ENCODE results near the gene MSMP. TPM values are rescaled to one million over a fixed set of nuclear protein-coding genes. Genes with fewer than 3 reads are reported as not detected.

Gene MSMP
- total RNA-seq, 1 experiment from 2014 or later, result not detected

GRCh38 chr9:35738186-35738585, 15.9 kb downstream of the MSMP start:
- Histone ChIP-seq H3K9me3 (ENCODE audit: low read depth, low read length, poor library complexity, severe bottlenecking) (no peaks in the 10 kb centered on the region), H3K36me3 (ENCODE audit: insufficient read depth, low read length, poor library complexity, severe bottlenecking) (peaks cover 71% of the 10 kb centered on the region), H3K27me3 (replicated peaks; ENCODE audit: insufficient read depth, low read depth, low read length, poor library complexity) (no peaks in the 10 kb centered on the region), H3K4me1 (ENCODE audit: insufficient read depth, low read length, poor library complexity, severe bottlenecking) (no peaks in the 10 kb centered on the region), H3K4me3 (ENCODE audit: low read depth, low read length, poor library complexity, severe bottlenecking) (no peak overlapping the region), H3K27ac (ENCODE audit: low read depth, low read length, poor library complexity, severe bottlenecking) (no peak overlapping the region)
- intact Hi-C loops (cut with micrococcal nuclease; ENCODE audit: unreplicated experiment), result loop anchor here (5.0 to 10.0 kb wide), 2 partner anchors 39 to 77 kb away; partner anchors contain the start of genes HINT2 and SPAG8
- DNase-seq (ENCODE audit: low spot score), result no peak
- CTCF ChIA-PET, result no interaction called here
- POLR2A ChIA-PET (ENCODE audit: low non-redundant PET), result no interaction called here
- no TSS peak for BruUV-seq (replicated peaks)
- TF ChIP-seq, protein P1, sequence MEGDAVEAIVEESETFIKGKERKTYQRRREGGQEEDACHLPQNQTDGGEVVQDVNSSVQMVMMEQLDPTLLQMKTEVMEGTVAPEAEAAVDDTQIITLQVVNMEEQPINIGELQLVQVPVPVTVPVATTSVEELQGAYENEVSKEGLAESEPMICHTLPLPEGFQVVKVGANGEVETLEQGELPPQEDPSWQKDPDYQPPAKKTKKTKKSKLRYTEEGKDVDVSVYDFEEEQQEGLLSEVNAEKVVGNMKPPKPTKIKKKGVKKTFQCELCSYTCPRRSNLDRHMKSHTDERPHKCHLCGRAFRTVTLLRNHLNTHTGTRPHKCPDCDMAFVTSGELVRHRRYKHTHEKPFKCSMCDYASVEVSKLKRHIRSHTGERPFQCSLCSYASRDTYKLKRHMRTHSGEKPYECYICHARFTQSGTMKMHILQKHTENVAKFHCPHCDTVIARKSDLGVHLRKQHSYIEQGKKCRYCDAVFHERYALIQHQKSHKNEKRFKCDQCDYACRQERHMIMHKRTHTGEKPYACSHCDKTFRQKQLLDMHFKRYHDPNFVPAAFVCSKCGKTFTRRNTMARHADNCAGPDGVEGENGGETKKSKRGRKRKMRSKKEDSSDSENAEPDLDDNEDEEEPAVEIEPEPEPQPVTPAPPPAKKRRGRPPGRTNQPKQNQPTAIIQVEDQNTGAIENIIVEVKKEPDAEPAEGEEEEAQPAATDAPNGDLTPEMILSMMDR (conservative IDR thresholded peaks at IDR 0.05; ENCODE audit: low read depth, low read length), result no peak
- no peak for TF ChIP-seq EZH2 (IDR thresholded peaks at IDR 0.05; ENCODE audit: borderline replicate concordance, low read depth, low read length, poor library complexity, severe bottlenecking)

DNA sequence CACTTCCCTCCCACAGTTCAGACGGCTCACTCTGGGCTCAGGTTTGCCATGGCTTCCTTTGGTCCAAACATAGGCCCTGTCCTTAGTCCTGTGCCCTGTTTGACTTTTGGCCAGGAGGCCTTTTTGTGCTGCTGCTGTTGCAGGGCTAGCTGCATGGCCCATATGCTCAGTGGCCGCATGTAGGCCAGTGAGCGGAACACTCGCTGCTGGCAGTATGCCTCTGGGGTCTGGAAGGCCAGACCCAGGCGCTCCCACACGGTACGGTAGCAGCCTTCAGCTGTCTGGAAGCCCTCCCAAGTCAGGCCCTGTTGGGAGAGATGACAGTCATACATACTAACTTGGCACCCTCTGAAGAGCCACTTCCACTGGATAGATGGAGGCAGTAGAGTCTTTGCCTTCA, 16.9 kb downstream of the MSMP start:
- intact Hi-C loops (cut with micrococcal nuclease; ENCODE audit: unreplicated experiment), result loop anchor here (5.0 to 10.0 kb wide), 2 partner anchors 40 to 78 kb away; partner anchors contain the start of genes HINT2 and SPAG8
- ChIA-PET POLR2A (ENCODE audit: low non-redundant PET) (no interaction called here), CTCF (interaction anchor here (0.5 kb wide), 1 partner anchor 40 kb away, joined by 6 read pairs; no protein-coding TSS in a partner anchor)
- peaks cover 62% of the 10 kb centered on the region for H3K36me3 ChIP-seq (ENCODE audit: insufficient read depth, low read length, poor library complexity, severe bottlenecking)
- no peaks in the 10 kb centered on the region for H3K4me1 ChIP-seq (ENCODE audit: insufficient read depth, low read length, poor library complexity, severe bottlenecking)
- no peak for DNase-seq (ENCODE audit: low spot score)
- H3K27me3 ChIP-seq (replicated peaks; ENCODE audit: insufficient read depth, low read depth, low read length, poor library complexity), result no peaks in the 10 kb centered on the region
- no peak overlapping the region for H3K27ac ChIP-seq (ENCODE audit: low read depth, low read length, poor library complexity, severe bottlenecking)
- no peak overlapping the region for H3K4me3 ChIP-seq (ENCODE audit: low read depth, low read length, poor library complexity, severe bottlenecking)
- TF ChIP-seq EZH2 (IDR thresholded peaks at IDR 0.05; ENCODE audit: borderline replicate concordance, low read depth, low read length, poor library complexity, severe bottlenecking), result no peak
- TF ChIP-seq, protein P1 (conservative IDR thresholded peaks at IDR 0.05; ENCODE audit: low read depth, low read length), result no peak
- TSS peak; percentile 46 for BruUV-seq (replicated peaks)
- H3K9me3 ChIP-seq (ENCODE audit: low read depth, low read length, poor library complexity, severe bottlenecking), result no peaks in the 10 kb centered on the region

GRCh38 chr9:35736201-35736633, 17.9 kb downstream of the MSMP start:
- Histone ChIP-seq H3K36me3 (ENCODE audit: insufficient read depth, low read length, poor library complexity, severe bottlenecking) (peaks cover 58% of the 10 kb centered on the region), H3K4me3 (ENCODE audit: low read depth, low read length, poor library complexity, severe bottlenecking) (no peak overlapping the region), H3K27me3 (replicated peaks; ENCODE audit: insufficient read depth, low read depth, low read length, poor library complexity) (no peaks in the 10 kb centered on the region), H3K4me1 (ENCODE audit: insufficient read depth, low read length, poor library complexity, severe bottlenecking) (no peaks in the 10 kb centered on the region), H3K27ac (ENCODE audit: low read depth, low read length, poor library complexity, severe bottlenecking) (no peak overlapping the region), H3K9me3 (ENCODE audit: low read depth, low read length, poor library complexity, severe bottlenecking) (no peaks in the 10 kb centered on the region)
- CTCF ChIA-PET, result interaction anchor here (0.7 to 1.0 kb wide), 3 partner anchors 12 to 146 kb away, joined by 3 to 6 read pairs (median 4); no protein-coding TSS in a partner anchor
- intact Hi-C loops (cut with micrococcal nuclease; ENCODE audit: unreplicated experiment), result loop anchor here (5.0 to 10.0 kb wide), 2 partner anchors 41 to 79 kb away; partner anchors contain the start of genes HINT2 and SPAG8
- BruUV-seq (replicated peaks), result no TSS peak
- TF ChIP-seq EZH2 (IDR thresholded peaks at IDR 0.05; ENCODE audit: borderline replicate concordance, low read depth, low read length, poor library complexity, severe bottlenecking), result no peak
- TF ChIP-seq, protein P1 (conservative IDR thresholded peaks at IDR 0.05; ENCODE audit: low read depth, low read length), result peak; percentile 85
- DNase-seq (ENCODE audit: low spot score), result peak; percentile 82
- POLR2A ChIA-PET (ENCODE audit: low non-redundant PET), result no interaction called here

Measured in A673 (cell line).